ENCODE measurements around the gene JDP2. TPM values are rescaled to one million over a fixed set of nuclear protein-coding genes. Genes with fewer than 3 reads are reported as not detected.

JDP2 gene, protein sequence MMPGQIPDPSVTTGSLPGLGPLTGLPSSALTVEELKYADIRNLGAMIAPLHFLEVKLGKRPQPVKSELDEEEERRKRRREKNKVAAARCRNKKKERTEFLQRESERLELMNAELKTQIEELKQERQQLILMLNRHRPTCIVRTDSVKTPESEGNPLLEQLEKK
- 22.4 and 25.8 TPM in 2 replicates for total RNA-seq

DNA sequence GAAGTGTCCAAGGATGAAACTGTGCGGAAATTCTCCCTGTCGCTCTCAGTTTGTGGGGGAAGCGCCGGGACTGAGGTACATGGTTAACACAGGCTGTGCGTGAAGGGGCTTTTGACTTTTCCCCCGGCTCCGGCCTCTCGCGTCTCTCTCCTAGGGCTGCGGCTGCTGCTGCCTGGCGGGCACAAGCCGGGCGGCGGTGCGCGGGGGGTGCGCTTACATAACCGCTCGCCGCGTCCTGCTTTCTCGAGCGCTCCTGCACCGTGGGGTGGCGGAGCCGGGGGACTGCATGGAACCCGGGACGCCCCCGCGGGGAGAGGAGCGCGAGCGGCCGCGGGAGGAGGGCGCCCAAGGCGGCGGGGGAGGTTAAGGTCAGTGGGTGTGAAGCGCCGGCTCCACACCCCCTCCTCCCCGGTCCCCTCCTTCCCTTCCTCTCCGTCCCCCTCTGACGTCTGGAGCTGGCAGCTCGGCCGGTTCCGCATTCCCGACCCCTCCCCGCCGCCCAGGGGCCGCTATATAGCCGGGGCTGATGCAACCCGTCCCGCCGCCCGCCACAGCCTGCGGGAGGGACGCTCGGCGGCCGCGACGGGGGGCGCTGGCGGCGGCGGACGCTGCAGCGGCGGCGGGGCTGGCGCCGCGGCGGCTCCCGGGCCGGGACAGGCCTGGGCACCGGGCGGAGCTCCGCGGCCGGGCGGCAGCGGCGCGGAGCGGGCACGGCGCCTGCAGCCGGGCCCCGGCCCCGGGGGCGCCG, at the start of gene JDP2:
TSS of gene JDP2 (plus strand) at position 541 of the 748 bp plus-strand sequence. CDS start 9,899 bp downstream, outside the sequence.

DNA sequence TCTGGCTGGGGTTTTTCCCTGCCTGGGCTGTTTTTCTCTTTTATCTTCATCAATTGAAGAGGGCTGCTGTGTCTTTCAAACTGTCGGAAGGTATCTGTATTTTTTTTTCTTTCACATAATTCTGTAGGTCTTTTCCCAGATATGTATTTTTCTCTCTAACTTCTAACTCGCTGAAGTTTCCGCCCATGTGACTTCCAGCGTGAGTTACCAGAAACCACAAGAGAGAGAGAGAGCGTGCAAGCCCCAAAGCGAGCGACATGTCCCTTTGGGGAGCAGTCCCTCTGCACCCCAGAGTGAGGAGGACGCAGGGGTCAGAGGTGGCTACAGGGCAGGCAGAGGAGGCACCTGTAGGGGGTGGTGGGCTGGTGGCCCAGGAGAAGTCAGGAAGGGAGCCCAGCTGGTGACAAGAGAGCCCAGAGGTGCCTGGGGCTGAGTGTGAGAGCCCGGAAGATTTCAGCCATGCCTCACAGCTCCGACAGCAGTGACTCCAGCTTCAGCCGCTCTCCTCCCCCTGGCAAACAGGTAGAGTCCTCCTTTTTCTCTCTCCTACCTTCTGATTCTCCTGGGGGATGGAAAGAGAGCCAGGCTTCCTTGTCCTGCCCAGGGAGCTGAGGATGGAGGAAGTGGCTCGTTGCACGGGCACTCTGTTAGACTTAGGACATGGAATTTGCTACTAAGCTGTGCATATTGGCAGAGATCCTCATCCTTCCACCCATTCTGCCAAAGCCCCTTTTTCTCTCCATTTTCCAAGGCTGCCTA, 94.6 kb downstream of the JDP2 start, which contains the start of gene BATF:
TSS of gene BATF (plus strand) at position 246 of the 759 bp plus-strand sequence. CDS start at position 460, 214 bp downstream.

Other genes starting within 250 kb of the JDP2 start
- 2.2 and 4.7 TPM in 2 replicates for gene FOS, start 149.2 kb upstream of the JDP2 start, total RNA-seq
- gene BATF, start 94.4 kb downstream of the JDP2 start, total RNA-seq: not detected in 2 replicates
- gene FLVCR2, start 150.6 kb downstream of the JDP2 start, total RNA-seq: 4.0 and 5.9 TPM in 2 replicates
- 10.3 and 11.1 TPM in 2 replicates for gene ERG28, start 232.9 kb downstream of the JDP2 start, total RNA-seq
- 24.3 and 32.6 TPM in 2 replicates for gene TTLL5, start 233.2 kb downstream of the JDP2 start, total RNA-seq